HCT116 (cell line): ENCODE data around the gene DNMT1. TPM values are rescaled to one million over a fixed set of nuclear protein-coding genes. Genes with fewer than 3 reads are reported as not detected.
A peak's percentile ranks its signal among the peaks of the same experiment; 100 is the strongest.

Experiments
- ATAC-seq: fragments of 200-7000 bp; cut with Tn5 transposase; 2 replicates; pipeline ENCODE4 v1.9.1; 2020; ENCODE audit warnings: mild to moderate bottlenecking, moderate library complexity
- BruUV-seq: library from RNA; stranded (reverse); fragments of 400-500 nt; replicated peaks from 2 replicates; lab custom pipeline; 2021; lab: Mats Ljungman, UMichigan
- CTCF ChIA-PET: fragments of 300-600 bp; sonication (Branson Sonifier 250); formaldehyde crosslinking; loops from one replicate; lab custom pipeline; 2021; ENCODE audit warnings: antibody characterized with exemption; lab: Charles Lee
- POLR2A ChIA-PET: fragments of 300-600, 350-600 bp; sonication (Branson Sonifier 250); formaldehyde crosslinking; loops from one replicate; lab custom pipeline; 2021; ENCODE audit warnings: antibody characterized with exemption; lab: Charles Lee
- RAD21 ChIA-PET, 2 experiments: fragments of 300-600 bp; sonication (Branson Sonifier 250); formaldehyde crosslinking; loops; one replicate each; lab custom pipeline; 2023; ENCODE audit warnings: low total read pairs in 2 of 2; ENCODE audit not compliant: uncharacterized antibody in 2 of 2, unreplicated experiment in 2 of 2, low non-redundant PET in 1 of 2; lab: Charles Lee
- DNase-seq: peaks from one replicate; pipeline ENCODE4 v3.0.0-alpha.2; 2010; ENCODE audit warnings: low read depth, low spot score
- H2AFZ ChIP-seq: fragments of 200-600 bp; shearing (Covaris generic), sonication (generic); 2 replicates; pipeline ENCODE4 v1.6.1; 2017; ENCODE audit warnings: low read depth, mixed run types, mixed read lengths, antibody characterized with exemption, low read length; ENCODE audit not compliant: poor library complexity, severe bottlenecking
- H3K27ac ChIP-seq: 2 replicates; pipeline ENCODE4 v1.5.1; 2012; ENCODE audit warnings: low read depth, low read length
- H3K27me3 ChIP-seq: fragments of 200-600 bp; sonication (generic); 2 replicates; pipeline ENCODE4 v1.6.1; 2016; ENCODE audit warnings: mixed run types, low read length, mixed read lengths; ENCODE audit not compliant: insufficient read depth
- H3K36me3 ChIP-seq, 2 experiments: fragments of 200-500 bp in 1 of 2; fragments of 200-600 bp in 1 of 2; sonication (Bioruptor generic) in 1 of 2; sonication (generic) in 1 of 2; 2 replicates each; pipeline versions ENCODE4 v1.5.1 to v1.6.1; 2014 to 2016; ENCODE audit warnings: low read length in 2 of 2, inconsistent platforms in 1 of 2, mixed read lengths in 1 of 2, mixed run types in 1 of 2; ENCODE audit not compliant: insufficient read depth in 2 of 2, control insufficient read depth in 1 of 2
- H3K4me1 ChIP-seq, 2 experiments: fragments of 200-600 bp in 1 of 2; sonication (generic) in 1 of 2; 2 replicates each; pipeline versions ENCODE4 v1.5.1 to v1.6.1; 2012 to 2017; ENCODE audit warnings: low read length in 2 of 2, inconsistent platforms in 1 of 2, mild to moderate bottlenecking in 1 of 2, mixed read lengths in 1 of 2, mixed run types in 1 of 2, moderate library complexity in 1 of 2; ENCODE audit not compliant: insufficient read depth in 2 of 2, control insufficient read depth in 1 of 2
- H3K4me2 ChIP-seq: fragments of 200-600 bp; sonication (generic); 2 replicates; pipeline ENCODE4 v1.6.1; 2017; ENCODE audit warnings: mixed run types, low read length, mixed read lengths
- H3K4me3 ChIP-seq, 2 experiments: fragments of 200-600 bp in 1 of 2; sonication (generic) in 1 of 2; replicated peaks in 1 of 2; 2 replicates each; pipeline ENCODE4 v1.5.1; 2011 to 2016; ENCODE audit warnings: low read length in 2 of 2, control low read depth in 1 of 2, low read depth in 1 of 2, mild to moderate bottlenecking in 1 of 2, mixed read lengths in 1 of 2, mixed run types in 1 of 2
- H3K79me2 ChIP-seq: fragments of 200-600 bp; sonication (generic); 2 replicates; pipeline ENCODE4 v1.6.1; 2017; ENCODE audit warnings: mild to moderate bottlenecking, mixed run types, low read length, moderate library complexity, mixed read lengths; ENCODE audit not compliant: insufficient read depth
- H3K9ac ChIP-seq: fragments of 200-600 bp; sonication (generic); 2 replicates; pipeline ENCODE4 v1.6.1; 2016; ENCODE audit warnings: low read length, mixed read lengths
- H3K9me2 ChIP-seq: fragments of 200-600 bp; sonication (generic), shearing (Covaris generic); 2 replicates; pipeline ENCODE4 v1.6.1; 2017; ENCODE audit warnings: mixed run types, mild to moderate bottlenecking, moderate library complexity; ENCODE audit not compliant: insufficient read depth
- H3K9me3 ChIP-seq, 2 experiments: fragments of 200-500 bp in 1 of 2; fragments of 200-600 bp in 1 of 2; sonication (Bioruptor generic) in 1 of 2; sonication (generic) in 1 of 2; 2 replicates each; pipeline ENCODE4 v1.6.1; 2014 to 2017; ENCODE audit warnings: low read length in 2 of 2, mixed read lengths in 2 of 2, inconsistent platforms in 1 of 2, low read depth in 1 of 2, mild to moderate bottlenecking in 1 of 2, mixed run types in 1 of 2, moderate library complexity in 1 of 2; ENCODE audit not compliant: control insufficient read depth in 1 of 2, insufficient read depth in 1 of 2
- H4K20me1 ChIP-seq: fragments of 200-600 bp; sonication (generic), shearing (Covaris generic); 2 replicates; pipeline ENCODE4 v1.6.1; 2017; ENCODE audit warnings: mixed run types, mild to moderate bottlenecking, moderate library complexity; ENCODE audit not compliant: insufficient read depth
- ELF1 ChIP-seq: IDR thresholded peaks from 2 replicates; pipeline ENCODE4 v1.6.1; 2012; ENCODE audit warnings: low read depth, borderline replicate concordance
- REST ChIP-seq: IDR thresholded peaks from 2 replicates; pipeline ENCODE4 v1.6.1; 2012; ENCODE audit warnings: low read depth
- SIN3A ChIP-seq: IDR thresholded peaks from 2 replicates; pipeline ENCODE4 v1.6.1; 2012; ENCODE audit warnings: low read depth
- ZFX ChIP-seq: fragments of 450-650 bp; IDR thresholded peaks from 2 replicates; pipeline ENCODE4 v1.6.1; 2017
- intact Hi-C: fragments of 100-400 bp; cut with micrococcal nuclease; formaldehyde crosslinking; loops from 2 replicates; pipeline ENCODE4 v1.10.0; 2022
- total RNA-seq: library from RNA; stranded (reverse); gene quantifications from one replicate; pipeline ENCODE4 v1.2.1, GENCODE V29; 2021; ENCODE audit not compliant: unreplicated experiment

Gene DNMT1
- total RNA-seq, 1 experiment from 2014 or later = 235 TPM

- TF ChIP-seq ZFX (no peak), REST (peak; percentile 70; the same call in 1 of the 2 replicates)
- TF ChIP-seq, all 23 proteins: peak for 1
- H2AFZ ChIP-seq = no peak overlapping the region
- H3K9me2 ChIP-seq = no peaks in the 10 kb centered on the region
- POLR2A ChIA-PET = no interaction called here
- intact Hi-C loops = no loop called here
- DNase-seq (no peak), ATAC-seq (no peak)
- H4K20me1 ChIP-seq = no peaks in the 10 kb centered on the region
- H3K79me2 ChIP-seq = no peaks in the 10 kb centered on the region
- CTCF ChIA-PET = no interaction called here
- H3K4me3 ChIP-seq = no peak overlapping the region
- H3K4me1 ChIP-seq = peaks cover 11 to 14% of the 10 kb centered on the region in 2 experiments
- H3K9ac ChIP-seq = no peak overlapping the region
- RAD21 ChIA-PET = no interaction called here
- no peaks in the 10 kb centered on the region for H3K36me3 ChIP-seq
- H3K27me3 ChIP-seq = no peaks in the 10 kb centered on the region
- no peak overlapping the region for H3K4me2 ChIP-seq
- no TSS peak for BruUV-seq
- no peak overlapping the region for H3K27ac ChIP-seq
- no peaks in the 10 kb centered on the region for H3K9me3 ChIP-seq
Measured at GRCh38 chr19:10093295-10094186, 101.2 kb downstream of the DNMT1 start.

- H3K9me3 ChIP-seq = no peaks in the 10 kb centered on the region
- no peak overlapping the region for H3K9ac ChIP-seq
- H3K4me3 ChIP-seq = no peak overlapping the region
- RAD21 ChIA-PET = no interaction called here
- CTCF ChIA-PET = no interaction called here
- DNase-seq = no peak
- H3K79me2 ChIP-seq = no peaks in the 10 kb centered on the region
- H4K20me1 ChIP-seq = no peaks in the 10 kb centered on the region
- no peaks in the 10 kb centered on the region for H3K27me3 ChIP-seq
- peaks cover 11 to 14% of the 10 kb centered on the region in 2 experiments for H3K4me1 ChIP-seq
- POLR2A ChIA-PET = no interaction called here
- TF ChIP-seq SIN3A = no peak
- TF ChIP-seq ELF1 = no peak
- no peak overlapping the region for H2AFZ ChIP-seq
- intact Hi-C loops = no loop called here
- H3K36me3 ChIP-seq = no peaks in the 10 kb centered on the region
- H3K27ac ChIP-seq = no peak overlapping the region
- H3K4me2 ChIP-seq = no peak overlapping the region
- H3K9me2 ChIP-seq = no peaks in the 10 kb centered on the region
- BruUV-seq = no TSS peak
- no peak for ATAC-seq
Measured at GRCh38 chr19:10092648-10093294, 102.0 kb downstream of the DNMT1 start.
